H1 (cell line): ENCODE data around the gene TGM2. TPM values are rescaled to one million over a fixed set of nuclear protein-coding genes. Genes with fewer than 3 reads are reported as not detected.

ENCODE experiments used
- CTCF ChIA-PET: fragments of 300-600 bp; sonication (Branson Sonifier 250); formaldehyde crosslinking; loops from one replicate; lab custom pipeline; 2021; ENCODE audit not compliant: partially characterized antibody; lab: Charles Lee
- POLR2A ChIA-PET: fragments of 300-600 bp; sonication (Branson Sonifier 250); formaldehyde crosslinking; loops from one replicate; lab custom pipeline; 2021; ENCODE audit warnings: inconsistent platforms; ENCODE audit not compliant: partially characterized antibody; lab: Charles Lee
- DNase-seq, 2 experiments: peaks; one replicate each; pipeline versions ENCODE4 v3.0.0 to v3.0.0-alpha.2; 2010 to 2022; ENCODE audit warnings: low spot score in 2 of 2, low read depth in 1 of 2, mixed read lengths in 1 of 2
- FAIRE-seq: peaks from 2 replicates; lab custom pipeline; 2011; peaks lifted over from hg19 to GRCh38; lab: Jason Lieb, UNC
- H2AFZ ChIP-seq: 2 replicates; pipeline ENCODE4 v1.8.1; 2012; ENCODE audit warnings: low read length, inconsistent platforms
- H2AK5ac ChIP-seq: 2 replicates; pipeline ENCODE4 v1.6.1; 2013; ENCODE audit warnings: low read depth, low read length
- H2BK120ac ChIP-seq: replicated peaks from 2 replicates; pipeline ENCODE3; 2013; ENCODE audit warnings: low read depth, low read length, inconsistent platforms
- H2BK12ac ChIP-seq: 2 replicates; pipeline ENCODE4 v1.6.1; 2013; ENCODE audit warnings: low read depth, low read length
- H2BK15ac ChIP-seq: 2 replicates; pipeline ENCODE4 v1.6.1; 2013; ENCODE audit warnings: low read length
- H2BK20ac ChIP-seq: 2 replicates; pipeline ENCODE4 v1.6.1; 2013; ENCODE audit warnings: low read length
- H2BK5ac ChIP-seq: 2 replicates; pipeline ENCODE4 v1.6.1; 2013; ENCODE audit warnings: low read depth, low read length
- H3K14ac ChIP-seq: 2 replicates; pipeline ENCODE4 v1.6.1; 2013; ENCODE audit warnings: inconsistent platforms; ENCODE audit not compliant: insufficient read length
- H3K18ac ChIP-seq: 2 replicates; pipeline ENCODE4 v1.6.1; 2013; ENCODE audit warnings: low read length; ENCODE audit errors: extremely low read depth
- H3K23ac ChIP-seq: 2 replicates; pipeline ENCODE4 v1.6.1; 2013; ENCODE audit warnings: inconsistent platforms; ENCODE audit not compliant: insufficient read length
- H3K23me2 ChIP-seq: 2 replicates; pipeline ENCODE4 v1.6.1; 2013; ENCODE audit warnings: low read depth, low read length
- H3K27ac ChIP-seq: 2 replicates; pipeline ENCODE4 v1.6.1; 2011; ENCODE audit warnings: low read depth, low read length, inconsistent platforms
- H3K27me3 ChIP-seq, 4 experiments: replicated peaks in 1 of 4; 1 replicate in 1 of 4; 2 replicates in 3 of 4; pipeline versions ENCODE4 v1.6.1 to v1.8.1; 2011 to 2013; ENCODE audit warnings: low read length in 3 of 4, mild to moderate bottlenecking in 3 of 4, inconsistent platforms in 2 of 4, mixed read lengths in 2 of 4, moderate library complexity in 1 of 4; ENCODE audit not compliant: control insufficient read depth in 3 of 4, insufficient read depth in 3 of 4; ENCODE audit errors: extremely low read depth in 1 of 4
- H3K36me3 ChIP-seq, 4 experiments: 2 replicates each; pipeline versions ENCODE4 v1.6.1 to v1.8.1; 2011 to 2013; ENCODE audit warnings: mild to moderate bottlenecking in 4 of 4, low read length in 3 of 4, moderate library complexity in 2 of 4, control low read depth in 1 of 4, inconsistent platforms in 1 of 4; ENCODE audit not compliant: insufficient read depth in 4 of 4, control insufficient read depth in 2 of 4
- H3K4ac ChIP-seq: replicated peaks from 2 replicates; pipeline ENCODE3; 2013; ENCODE audit warnings: low read length, low read depth, mixed read lengths, inconsistent platforms; ENCODE audit not compliant: insufficient read length
- H3K4me1 ChIP-seq, 4 experiments: replicated peaks in 1 of 4; 1 replicate in 1 of 4; 2 replicates in 3 of 4; pipeline versions ENCODE4 v1.6.1 to v1.8.1; 2011 to 2013; ENCODE audit warnings: low read length in 3 of 4, inconsistent platforms in 2 of 4, mixed read lengths in 1 of 4; ENCODE audit not compliant: insufficient read depth in 4 of 4, control insufficient read depth in 3 of 4
- H3K4me2 ChIP-seq, 2 experiments: 2 replicates each; pipeline versions ENCODE4 v1.6.1 to v1.8.1; 2011 to 2013; ENCODE audit warnings: low read depth in 2 of 2, low read length in 2 of 2, control low read depth in 1 of 2, inconsistent platforms in 1 of 2, mild to moderate bottlenecking in 1 of 2; ENCODE audit not compliant: insufficient read depth in 1 of 2
- H3K4me3 ChIP-seq, 4 experiments: fragments of 200-600, 300-600 bp in 1 of 4; sonication (generic), shearing (Covaris generic), sonication (Bioruptor Twin) in 1 of 4; 2 replicates each; pipeline versions ENCODE4 v1.5.1 to v1.8.1; 2011 to 2016; ENCODE audit warnings: low read length in 4 of 4, low read depth in 3 of 4, control low read depth in 2 of 4, inconsistent platforms in 2 of 4, mild to moderate bottlenecking in 2 of 4, mixed read lengths in 1 of 4, moderate library complexity in 1 of 4; ENCODE audit not compliant: insufficient read depth in 2 of 4; ENCODE audit errors: extremely low read depth in 1 of 4
- H3K56ac ChIP-seq: replicated peaks from 2 replicates; pipeline ENCODE3; 2013; ENCODE audit warnings: low read depth, mild to moderate bottlenecking, mixed read lengths, low read length, inconsistent platforms; ENCODE audit not compliant: insufficient read length
- H3K79me1 ChIP-seq: 2 replicates; pipeline ENCODE4 v1.6.1; 2013; ENCODE audit warnings: low read depth, low read length, control low read depth
- H3K79me2 ChIP-seq, 2 experiments: 2 replicates each; pipeline versions ENCODE4 v1.6.1 to v1.8.1; 2012 to 2013; ENCODE audit warnings: low read length in 2 of 2, mild to moderate bottlenecking in 2 of 2, inconsistent platforms in 1 of 2; ENCODE audit not compliant: insufficient read depth in 2 of 2, control insufficient read depth in 1 of 2
- H3K9ac ChIP-seq, 4 experiments: replicated peaks in 1 of 4; 1 replicate in 1 of 4; 2 replicates in 3 of 4; pipeline versions ENCODE4 v1.6.1 to v1.8.1; 2011 to 2013; ENCODE audit warnings: low read depth in 3 of 4, low read length in 3 of 4, control low read depth in 2 of 4, mild to moderate bottlenecking in 2 of 4, moderate library complexity in 2 of 4, inconsistent platforms in 1 of 4; ENCODE audit errors: extremely low read depth in 1 of 4
- H3K9me3 ChIP-seq, 2 experiments: 2 replicates each; pipeline versions ENCODE4 v1.6.1 to v1.8.1; 2012 to 2013; ENCODE audit warnings: mild to moderate bottlenecking in 2 of 2, moderate library complexity in 2 of 2, control low read depth in 1 of 2, inconsistent platforms in 1 of 2, low read depth in 1 of 2, low read length in 1 of 2, mixed read lengths in 1 of 2; ENCODE audit not compliant: insufficient read depth in 2 of 2
- H4K20me1 ChIP-seq, 2 experiments: replicated peaks in 1 of 2; 2 replicates each; pipeline versions ENCODE3 to v1.8.1; 2011 to 2013; ENCODE audit warnings: inconsistent platforms in 2 of 2, low read length in 2 of 2, mild to moderate bottlenecking in 1 of 2; ENCODE audit not compliant: insufficient read depth in 2 of 2, control insufficient read depth in 1 of 2
- H4K5ac ChIP-seq: 2 replicates; pipeline ENCODE4 v1.6.1; 2013; ENCODE audit warnings: low read length, low read depth, mixed read lengths, inconsistent platforms; ENCODE audit not compliant: insufficient read length
- H4K8ac ChIP-seq: 2 replicates; pipeline ENCODE4 v1.8.0; 2013; ENCODE audit warnings: mild to moderate bottlenecking, moderate library complexity, low read length, inconsistent platforms; ENCODE audit not compliant: insufficient read depth; ENCODE audit errors: extremely low read depth
- H4K91ac ChIP-seq: replicated peaks from 2 replicates; pipeline ENCODE3; 2013; ENCODE audit warnings: low read length, mixed read lengths, inconsistent platforms; ENCODE audit not compliant: insufficient read length
- EGR1 ChIP-seq: IDR thresholded peaks from 2 replicates; pipeline ENCODE4 v1.6.1; 2011; ENCODE audit warnings: low read depth, low read length, borderline replicate concordance
- HDAC2 ChIP-seq, 2 experiments: fragments of 300-600 bp in 1 of 2; sonication (generic) in 1 of 2; IDR thresholded peaks; 2 replicates each; pipeline ENCODE4 v1.6.1; 2011 to 2012; ENCODE audit warnings: low read depth in 2 of 2, low read length in 2 of 2, mild to moderate bottlenecking in 2 of 2, moderate library complexity in 2 of 2, borderline replicate concordance in 1 of 2, inconsistent platforms in 1 of 2
- KDM5A ChIP-seq: fragments of 200-600 bp; IDR thresholded peaks from 2 replicates; pipeline ENCODE4 v1.7.1; 2012; ENCODE audit warnings: mild to moderate bottlenecking, low read length, inconsistent platforms, mixed read lengths
- NRF1 ChIP-seq: IDR thresholded peaks from 2 replicates; pipeline ENCODE4 v1.6.1; 2011; ENCODE audit warnings: mild to moderate bottlenecking, low read depth, low read length, improper control_type of control experiment
- PHF8 ChIP-seq: fragments of 200-600 bp; sonication (generic); conservative IDR thresholded peaks from 2 replicates; pipeline ENCODE4 v1.7.1; 2012; ENCODE audit warnings: low read depth, mild to moderate bottlenecking, inconsistent platforms, low read length, moderate library complexity
- POLR2A ChIP-seq, 2 experiments: IDR thresholded peaks; 1 replicate in 1 of 2; 2 replicates in 1 of 2; pipeline ENCODE4 v1.6.1; 2011; ENCODE audit warnings: low read depth in 2 of 2, low read length in 2 of 2, mild to moderate bottlenecking in 2 of 2; ENCODE audit errors: control extremely low read depth in 1 of 2
- POU5F1 ChIP-seq: IDR thresholded peaks from 2 replicates; pipeline ENCODE4 v1.6.1; 2011; ENCODE audit warnings: low read depth, mild to moderate bottlenecking, low read length, moderate library complexity
- SIN3A ChIP-seq, 2 experiments: IDR thresholded peaks in 1 of 2; conservative IDR thresholded peaks in 1 of 2; 2 replicates each; pipeline ENCODE4 v1.6.1; 2011 to 2012; ENCODE audit warnings: low read length in 2 of 2, improper control_type of control experiment in 1 of 2, low read depth in 1 of 2, mild to moderate bottlenecking in 1 of 2
- SIRT6 ChIP-seq: IDR thresholded peaks from one replicate; pipeline ENCODE4 v1.7.1; 2012; ENCODE audit warnings: low read length, inconsistent platforms
- SRF ChIP-seq: IDR thresholded peaks from 2 replicates; pipeline ENCODE4 v1.6.1; 2011; ENCODE audit warnings: mild to moderate bottlenecking, low read depth, low read length, moderate library complexity
- TAF1 ChIP-seq: IDR thresholded peaks from 2 replicates; pipeline ENCODE4 v1.6.1; 2011; ENCODE audit warnings: mild to moderate bottlenecking, low read depth, low read length
- TAF7 ChIP-seq: optimal IDR thresholded peaks from 2 replicates; pipeline ENCODE3; 2011; ENCODE audit warnings: low read depth, mild to moderate bottlenecking, inconsistent platforms, low read length, moderate library complexity, borderline replicate concordance
- USF2 ChIP-seq: IDR thresholded peaks from 2 replicates; pipeline ENCODE4 v1.6.1; 2011; ENCODE audit warnings: low read length, improper control_type of control experiment
- WGBS, 2 experiments: shearing (Covaris generic) in 1 of 2; methylation state at CpG; one replicate each; pipeline versions ENCODE4 v1.1.6 to v1.1.7; 2013 to 2015; ENCODE audit warnings: low lambda C conversion rate in 2 of 2, mixed read lengths in 2 of 2, inconsistent platforms in 1 of 2, low coverage in 1 of 2, missing lambda C conversion rate in 1 of 2; ENCODE audit not compliant: insufficient replicate concordance in 2 of 2, insufficient coverage in 1 of 2, insufficient read length in 1 of 2; ENCODE audit errors: extremely low coverage in 1 of 2, missing lambda C conversion rate in 1 of 2; 5-methylcytosine and 5-hydroxymethylcytosine counted together
- polyA plus RNA-seq, 7 experiments: library from polyadenylated mRNA; depleted of rRNA in 3 of 7; stranded (reverse) in 5 of 7; unstranded in 2 of 7; fragments of >200 nt in 5 of 7; fragments of 200-250 nt in 2 of 7; gene quantifications; 1 replicate in 5 of 7; 2 replicates in 1 of 7; 4 replicates in 1 of 7; pipeline versions ENCODE4 v1.2.1 to v1.2.3, GENCODE V29; 2011 to 2013; ENCODE audit warnings: missing spikeins in 2 of 7, mixed read lengths in 2 of 7
- total RNA-seq: library from RNA; stranded (reverse); fragmentation: NEBNext Ultra II Directional; extraction: Animal tissue kit (Norgen Biotek cat#: 25700); gene quantifications from 2 replicates; pipeline ENCODE4 v1.2.1, GENCODE V29; 2021

The TGM2 gene
- total and polyA plus RNA-seq, 2 of the 8 experiments (the other 6 are each of a cell fraction or from before 2014, with no cell fraction given), result 0.86 to 1.0 TPM

GRCh38 chr20:38141889-38142494 lies 23.1 kb downstream of the TGM2 start:
- H3K23ac ChIP-seq, result no peak overlapping the region
- no peaks in the 10 kb centered on the region for H3K27me3 ChIP-seq
- DNase-seq (no peak), FAIRE-seq (no peak)
- H3K56ac ChIP-seq, result no peak overlapping the region
- H4K91ac ChIP-seq, result no peak overlapping the region
- peaks cover 0 to 8% (median 3%) of the 10 kb centered on the region in 4 experiments; a peak in 4 of 7 replicates for H3K4me1 ChIP-seq
- H3K9me3 ChIP-seq, result no peaks in the 10 kb centered on the region
- no peak overlapping the region for H3K4ac ChIP-seq
- WGBS, 2 experiments, result 92% methylated on average over 15 of the region's 16 CpGs; no CpG with 5 or more reads in 1 of the 2 experiments
- no peak overlapping the region for H2BK20ac ChIP-seq
- H4K5ac ChIP-seq, result no peak overlapping the region
- H3K9ac ChIP-seq, result no peak overlapping the region
- no peak overlapping the region for H3K27ac ChIP-seq
- no peak overlapping the region for H3K4me3 ChIP-seq
- H3K14ac ChIP-seq, result no peak overlapping the region
- no peaks in the 10 kb centered on the region for H3K79me1 ChIP-seq
- no peak overlapping the region for H2BK15ac ChIP-seq
- no peaks in the 10 kb centered on the region for H3K79me2 ChIP-seq
- no peak overlapping the region for H2BK120ac ChIP-seq
- H2BK12ac ChIP-seq, result no peak overlapping the region
- H3K18ac ChIP-seq, result no peak overlapping the region
- CTCF ChIA-PET, result interaction anchor here (1.0 to 1.4 kb wide), 3 partner anchors 23 to 76 kb away, joined by 3 read pairs; no protein-coding TSS in a partner anchor
- no peak overlapping the region for H4K8ac ChIP-seq
- H3K36me3 ChIP-seq, result no peaks in the 10 kb centered on the region
- no peaks in the 10 kb centered on the region for H4K20me1 ChIP-seq
- POLR2A ChIA-PET, result no interaction called here
- no peak overlapping the region for H2AK5ac ChIP-seq
- H2BK5ac ChIP-seq, result 0 out of 2 replicates have a peak overlapping the region, but pooled peaks have one; percentile 44
- H2AFZ ChIP-seq, result no peak overlapping the region
- no peak overlapping the region for H3K4me2 ChIP-seq
- no peaks in the 10 kb centered on the region for H3K23me2 ChIP-seq
- TF ChIP-seq SIRT6, result no peak
- no peak for TF ChIP-seq KDM5A
- no peak for TF ChIP-seq EGR1
- TF ChIP-seq HDAC2 (IDR thresholded peaks at IDR 0.05; ENCODE audit: borderline replicate concordance in 1 of 2, low read depth in 2 of 2, low read length in 2 of 2), result no peak
- no peak for TF ChIP-seq SIN3A (conservative IDR thresholded peaks at IDR 0.05 in 1 of 2, IDR thresholded peaks at IDR 0.05 in 1 of 2; ENCODE audit: low read depth in 1 of 2, low read length in 2 of 2)
- no peak for TF ChIP-seq USF2
- no peak for TF ChIP-seq SRF
- no peak for TF ChIP-seq NRF1
- TF ChIP-seq POU5F1, result no peak
- no peak for TF ChIP-seq PHF8
- no peak for TF ChIP-seq POLR2A (IDR thresholded peaks at IDR 0.05; ENCODE audit: control extremely low read depth in 1 of 2, low read depth in 2 of 2, low read length in 2 of 2)
- TF ChIP-seq TAF7, result no peak
- no peak for TF ChIP-seq TAF1
